GM12891 (cell line): ENCODE measurements around the gene PATZ1.

ENCODE experiments used
- POLR2A ChIP-seq: IDR thresholded peaks from 2 replicates; pipeline ENCODE4 v1.6.1; 2011; ENCODE audit warnings: low read depth, low read length, control low read depth
- POLR2AphosphoS5 ChIP-seq: IDR thresholded peaks from 2 replicates; pipeline ENCODE4 v1.6.1; 2011; ENCODE audit warnings: low read depth, low read length, control low read depth
- POU2F2 ChIP-seq: IDR thresholded peaks from 2 replicates; pipeline ENCODE4 v1.6.1; 2011; ENCODE audit warnings: low read depth, mild to moderate bottlenecking, control low read depth, low read length, moderate library complexity
- SPI1 ChIP-seq: IDR thresholded peaks from 2 replicates; pipeline ENCODE4 v1.6.1; 2011; ENCODE audit warnings: low read depth, low read length, control low read depth
- TAF1 ChIP-seq: IDR thresholded peaks from 2 replicates; pipeline ENCODE4 v1.6.1; 2011; ENCODE audit warnings: low read depth, low read length, control low read depth

- TF ChIP-seq POLR2AphosphoS5 (no peak), POLR2A (no peak), TAF1 (no peak), SPI1 (no peak), POU2F2 (no peak)
Observed at GRCh38 chr22:31277741-31278140, 68.4 kb downstream of the PATZ1 start.
